Lower lobe of right lung (tissue), 2 donors: ENCODE results near the gene SLFN5. TPM values are rescaled to one million over a fixed set of nuclear protein-coding genes. Genes with fewer than 3 reads are reported as not detected.

Source experiments
- ATAC-seq, 2 donors: fragments of 200-7000 bp; cut with Tn5 transposase; one replicate each; pipeline ENCODE4 v1.9.1; 2020 to 2022; ENCODE audit warnings: mild to moderate bottlenecking in 2 of 2, moderate library complexity in 2 of 2
- DNase-seq: peaks from one replicate; pipeline ENCODE4 v3.0.0-alpha.2; 2020
- H3K27ac ChIP-seq: fragments of 200-600 bp; one replicate; pipeline ENCODE4 v1.8.0; 2022
- H3K27me3 ChIP-seq: fragments of 200-600 bp; one replicate; pipeline ENCODE4 v1.8.0; 2022; ENCODE audit warnings: low read depth
- H3K36me3 ChIP-seq: fragments of 200-600 bp; one replicate; pipeline ENCODE4 v1.8.0; 2022; ENCODE audit warnings: mild to moderate bottlenecking
- H3K4me1 ChIP-seq: fragments of 200-600 bp; one replicate; pipeline ENCODE4 v1.8.0; 2022
- H3K4me3 ChIP-seq: fragments of 200-600 bp; one replicate; pipeline ENCODE4 v1.8.0; 2022; ENCODE audit warnings: mild to moderate bottlenecking
- H3K9me3 ChIP-seq: fragments of 200-600 bp; one replicate; pipeline ENCODE4 v1.8.0; 2022
- CTCF ChIP-seq: fragments of 200-600 bp; IDR thresholded peaks from one replicate; pipeline ENCODE4 v1.8.0; 2022; ENCODE audit warnings: antibody characterized with exemption, mild to moderate bottlenecking
- intact Hi-C: fragments of 100-400 bp; cut with DNase I; formaldehyde crosslinking; loops from one replicate; pipeline ENCODE4 v1.11.0; 2022
- total RNA-seq: library from RNA; stranded (reverse); fragmentation: NEBNext Ultra II Directional; extraction: Animal tissue kit (Norgen Biotek cat#: 25700); gene quantifications from one replicate; pipeline ENCODE4 v1.2.1, GENCODE V29; 2021
- donor health status: DM: no; HTN: yes; CAD: no; lungs with severe emphysema.

SLFN5 gene
- total RNA-seq, 1 donor from 2014 or later, result 47.6 TPM

DNA sequence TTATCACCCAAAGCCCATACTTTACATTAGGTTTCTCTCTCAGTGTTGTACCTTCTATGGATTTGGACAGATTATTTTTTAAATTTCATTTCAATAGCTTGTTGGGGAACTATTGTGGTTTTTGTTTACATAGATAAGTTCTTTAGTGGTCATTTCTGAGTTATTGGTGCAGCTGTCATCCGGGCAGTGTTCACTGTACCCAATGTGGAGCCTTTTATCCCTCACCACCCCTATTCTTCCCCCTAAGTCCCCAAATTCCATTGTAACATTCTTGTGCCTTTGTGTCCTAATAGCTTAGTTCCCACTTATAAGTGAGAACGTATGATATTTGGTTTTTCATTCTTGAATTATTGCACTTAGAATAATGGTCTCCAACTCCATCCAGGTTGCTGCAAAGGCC is 73.1 kb downstream of the SLFN5 start:
- Histone ChIP-seq H3K4me3 (no peak overlapping the region), H3K27ac (no peak overlapping the region), H3K9me3 (no peaks in the 10 kb centered on the region), H3K27me3 (no peaks in the 10 kb centered on the region), H3K36me3 (no peaks in the 10 kb centered on the region), H3K4me1 (peaks cover 31% of the 10 kb centered on the region)
- no peak for DNase-seq
- intact Hi-C loops, result loop anchor here (10.0 kb wide), 1 partner anchor 219 kb away; the partner anchor contains the start of gene SLFN12L
- ATAC-seq, result no peak
- TF ChIP-seq CTCF, result no peak

DNA sequence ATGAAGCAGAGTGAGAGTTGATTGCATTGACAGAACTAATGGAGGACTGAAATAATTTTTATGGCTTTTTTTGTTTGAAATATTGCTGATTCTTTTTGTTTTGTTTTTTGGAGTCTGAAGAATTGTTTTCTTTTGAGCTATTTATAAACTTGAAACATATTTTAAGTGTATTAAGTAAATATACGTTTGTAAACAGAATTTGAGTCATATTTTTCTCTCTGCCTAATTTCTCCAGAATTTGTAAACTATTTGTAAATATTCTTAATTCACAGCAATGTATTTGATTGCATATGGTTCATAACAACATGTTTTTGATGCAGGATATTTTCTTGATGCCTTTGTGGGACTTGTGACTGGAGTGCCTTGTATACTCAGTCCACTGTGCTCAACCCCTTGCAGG is 79.9 kb downstream of the SLFN5 start:
- DNase-seq (no peak), ATAC-seq (no peak)
- intact Hi-C loops, result no loop called here
- no peaks in the 10 kb centered on the region for H3K27me3 ChIP-seq
- H3K9me3 ChIP-seq, result no peaks in the 10 kb centered on the region
- H3K4me3 ChIP-seq, result no peak overlapping the region
- no peak overlapping the region for H3K27ac ChIP-seq
- H3K4me1 ChIP-seq, result no peaks in the 10 kb centered on the region
- no peaks in the 10 kb centered on the region for H3K36me3 ChIP-seq
- TF ChIP-seq CTCF, result no peak

Other genes with a start within 250 kb of the SLFN5 start
- 27.6 TPM for gene RFFL, start 179.4 kb upstream of the SLFN5 start, total RNA-seq
- 13.2 TPM for gene RAD51D, start 123.2 kb upstream of the SLFN5 start, total RNA-seq
- not detected for gene FNDC8, start 121.5 kb upstream of the SLFN5 start, total RNA-seq
- gene NLE1, start 100.8 kb upstream of the SLFN5 start, total RNA-seq, result 9.0 TPM
- 0.77 TPM for gene UNC45B, start 95.3 kb upstream of the SLFN5 start, total RNA-seq
- gene SLC35G3, start 48.7 kb upstream of the SLFN5 start, total RNA-seq, result not detected
- 118 TPM for gene SLFN11, start 130.5 kb downstream of the SLFN5 start, total RNA-seq
- gene SLFN12, start 189.4 kb downstream of the SLFN5 start, total RNA-seq, result 16.7 TPM
- 27.1 TPM for gene SLFN13, start 205.7 kb downstream of the SLFN5 start, total RNA-seq